SK-N-SH treated with all-trans-retinoic acid at 6 μM for 48 hours (cell line): ENCODE data around the gene FDPS.
"Not testable (repeated sequence)": the region's sequence is repeated elsewhere in the genome, so short reads cannot be mapped to it uniquely, and the experiment has no call there.

ENCODE experiments used
- ATAC-seq: fragments of 200-7000 bp; cut with Tn5 transposase; 3 replicates; pipeline ENCODE4 v1.9.1; 2020; ENCODE audit warnings: mild to moderate bottlenecking, moderate library complexity
- ARNTL ChIP-seq: fragments of 450-650 bp; formaldehyde crosslinking; IDR thresholded peaks from 2 replicates; pipeline ENCODE4 v1.5.0; 2020; ENCODE audit warnings: low read depth, mild to moderate bottlenecking, moderate library complexity, borderline replicate concordance
- BACH2 ChIP-seq: fragments of 250-450 bp; sonication (Bioruptor Pico); IDR thresholded peaks from 2 replicates; pipeline ENCODE4 v1.9.0; 2021; ENCODE audit warnings: mild to moderate bottlenecking, borderline replicate concordance
- CREB5 ChIP-seq: fragments of 250-450 bp; sonication (Bioruptor Pico); IDR thresholded peaks from 2 replicates; pipeline ENCODE4 v1.5.1; 2020; ENCODE audit warnings: low read depth, mild to moderate bottlenecking, moderate library complexity
- CSDC2 ChIP-seq: fragments of 250-450 bp; sonication (Bioruptor Pico); IDR thresholded peaks from 2 replicates; pipeline ENCODE4 v1.5.0; 2020; ENCODE audit warnings: mild to moderate bottlenecking, moderate library complexity
- CSRNP3 ChIP-seq: fragments of 250-450 bp; sonication (Bioruptor Pico); IDR thresholded peaks from 2 replicates; pipeline ENCODE4 v1.5.1; 2021; ENCODE audit warnings: mild to moderate bottlenecking, moderate library complexity
- ESRRG ChIP-seq: fragments of 250-450 bp; sonication (Bioruptor Pico); IDR thresholded peaks from 2 replicates; pipeline ENCODE4 v1.6.1; 2021; ENCODE audit warnings: mild to moderate bottlenecking
- GLIS3 ChIP-seq: fragments of 250-450 bp; sonication (Bioruptor Pico); IDR thresholded peaks from 2 replicates; pipeline ENCODE4 v1.5.0; 2020; ENCODE audit warnings: mild to moderate bottlenecking, moderate library complexity
- ISL1 ChIP-seq: fragments of 250-450 bp; sonication (Bioruptor Pico); IDR thresholded peaks from 2 replicates; pipeline ENCODE4 v2.1.2; 2022; ENCODE audit warnings: mild to moderate bottlenecking, moderate library complexity
- OSR1 ChIP-seq: fragments of 250-450 bp; sonication (Bioruptor Pico); IDR thresholded peaks from 2 replicates; pipeline ENCODE4 v1.8.0; 2022; ENCODE audit warnings: moderate library complexity, mild to moderate bottlenecking, inconsistent platforms
- PATZ1 ChIP-seq: fragments of 250-450 bp; sonication (Bioruptor Pico); IDR thresholded peaks from 2 replicates; pipeline ENCODE4 v1.8.0; 2020; ENCODE audit warnings: mild to moderate bottlenecking, moderate library complexity, borderline replicate concordance
- POU6F1 ChIP-seq: fragments of 250-450 bp; sonication (Bioruptor Pico); IDR thresholded peaks from 2 replicates; pipeline ENCODE4 v1.8.0; 2021; ENCODE audit warnings: low read depth, mild to moderate bottlenecking, moderate library complexity, borderline replicate concordance
- SNAI2 ChIP-seq: fragments of 250-450 bp; sonication (Bioruptor Pico); IDR thresholded peaks from 2 replicates; pipeline ENCODE4 v1.5.0; 2020; ENCODE audit warnings: mild to moderate bottlenecking, moderate library complexity
- TCF4 ChIP-seq: fragments of 250-450 bp; sonication (Bioruptor Pico); IDR thresholded peaks from 2 replicates; pipeline ENCODE4 v1.8.0; 2021; ENCODE audit warnings: mild to moderate bottlenecking, moderate library complexity, borderline replicate concordance
- TOX ChIP-seq: fragments of 250-450 bp; sonication (Bioruptor Pico); IDR thresholded peaks from 2 replicates; pipeline ENCODE4 v1.8.0; 2021; ENCODE audit warnings: mild to moderate bottlenecking, moderate library complexity, borderline replicate concordance
- TSHZ2 ChIP-seq: fragments of 250-450 bp; sonication (Bioruptor Pico); IDR thresholded peaks from 2 replicates; pipeline ENCODE4 v1.5.0; 2020; ENCODE audit warnings: mild to moderate bottlenecking, moderate library complexity
- ZC3H10 ChIP-seq: fragments of 250-450 bp; sonication (Bioruptor Pico); IDR thresholded peaks from 2 replicates; pipeline ENCODE4 v1.5.1; 2021; ENCODE audit warnings: mild to moderate bottlenecking, moderate library complexity
- ZFP3 ChIP-seq: fragments of 250-450 bp; sonication (Bioruptor Pico); IDR thresholded peaks from 2 replicates; pipeline ENCODE4 v1.5.0; 2020; ENCODE audit warnings: mild to moderate bottlenecking, moderate library complexity
- ZNF565 ChIP-seq: fragments of 450-650 bp; formaldehyde crosslinking; conservative IDR thresholded peaks from 2 replicates; pipeline ENCODE4 v1.5.0; 2020; ENCODE audit warnings: low read depth, mild to moderate bottlenecking, moderate library complexity
- ZNF8 ChIP-seq: fragments of 450-650 bp; formaldehyde crosslinking; IDR thresholded peaks from 2 replicates; pipeline ENCODE4 v1.5.0; 2020; ENCODE audit warnings: mild to moderate bottlenecking, moderate library complexity

Gene FDPS

GRCh38 chr1:155326020-155326526 lies 17.4 kb downstream of the FDPS start (continued):
- TF ChIP-seq TSHZ2 (CRISPR knock-in tag) (no peak), CSRNP3 (CRISPR knock-in tag) (no peak), TCF4 (no peak), ISL1 (CRISPR knock-in tag) (no peak)

- TF ChIP-seq TCF4 (no peak), ESRRG (CRISPR knock-in tag) (no peak), ZFP3 (no peak), POU6F1 (CRISPR knock-in tag) (no peak), BACH2 (CRISPR knock-in tag) (no peak), CSDC2 (CRISPR knock-in tag) (no peak), GLIS3 (CRISPR knock-in tag) (no peak), TSHZ2 (CRISPR knock-in tag) (no peak), ZNF8 (CRISPR knock-in tag) (no peak), OSR1 (CRISPR knock-in tag) (no peak), ARNTL (no peak), ZC3H10 (CRISPR knock-in tag) (no peak), CSRNP3 (CRISPR knock-in tag) (no peak), ZNF565 (CRISPR knock-in tag) (no peak), TOX (CRISPR knock-in tag) (no peak), CREB5 (CRISPR knock-in tag) (no peak), SNAI2 (CRISPR knock-in tag) (no peak)
- no peak for ATAC-seq
Observed at GRCh38 chr1:155326631-155327037, 18.0 kb downstream of the FDPS start.

- ATAC-seq: no peak
- TF ChIP-seq PATZ1 (CRISPR knock-in tag): no peak
- no peak for TF ChIP-seq ESRRG (CRISPR knock-in tag)
Observed at GRCh38 chr1:155327981-155328380, 19.3 kb downstream of the FDPS start.

- ATAC-seq: not testable (repeated sequence)
Observed at GRCh38 chr1:155328856-155329255, 20.2 kb downstream of the FDPS start.
